Thoracic aorta (tissue), 2 donors: ENCODE measurements around the gene GDPD3. TPM values are rescaled to one million over a fixed set of nuclear protein-coding genes. Genes with fewer than 3 reads are reported as not detected.

Source experiments
- ATAC-seq: fragments of 150-250 bp; one replicate; pipeline ENCODE4 v1.8.0; 2017; ENCODE audit warnings: low read depth; ENCODE audit not compliant: insufficient number of reproducible peaks, low FRiP score
- DNase-seq: peaks from one replicate; pipeline ENCODE4 v3.0.0-alpha.2; 2020; ENCODE audit warnings: low spot score
- H3K27ac ChIP-seq, 2 donors: fragments of 200-600 bp; sonication (generic); 1 replicate in 1 of 2; 2 replicates in 1 of 2; pipeline ENCODE4 v1.5.1; 2016; ENCODE audit warnings: mild to moderate bottlenecking in 2 of 2, moderate library complexity in 2 of 2
- H3K27me3 ChIP-seq: fragments of 200-600 bp; sonication (generic); replicated peaks from 2 replicates; pipeline ENCODE4 v1.6.0; 2016; ENCODE audit warnings: mild to moderate bottlenecking; ENCODE audit not compliant: insufficient read depth
- H3K36me3 ChIP-seq: fragments of 200-600 bp; sonication (generic); one replicate; pipeline ENCODE4 v1.5.1; 2016
- H3K4me1 ChIP-seq, 2 donors: fragments of 200-600 bp; sonication (generic); 1 replicate in 1 of 2; 2 replicates in 1 of 2; pipeline versions ENCODE4 v1.5.1 to v1.6.0; 2016; ENCODE audit warnings: low read depth in 2 of 2, mild to moderate bottlenecking in 1 of 2; ENCODE audit not compliant: control insufficient read depth in 1 of 2
- H3K4me3 ChIP-seq: fragments of 200-600 bp; sonication (generic); 2 replicates; pipeline ENCODE4 v1.5.1; 2016; ENCODE audit warnings: mild to moderate bottlenecking
- H3K9me3 ChIP-seq: fragments of 200-600 bp; sonication (generic); 2 replicates; pipeline ENCODE4 v1.5.1; 2016
- CTCF ChIP-seq: fragments of 200-600 bp; sonication (generic); IDR thresholded peaks from one replicate; pipeline ENCODE4 v1.5.1; 2019; ENCODE audit warnings: antibody characterized with exemption
- total RNA-seq, 2 donors: library from RNA; depleted of rRNA; stranded (reverse); fragments of >200 nt; gene quantifications; one replicate each; pipeline versions ENCODE4 v1.1.0 to v1.2.3, GENCODE V29; 2016

GDPD3 gene
- total RNA-seq, 2 donors from 2014 or later: 4.6 to 6.0 TPM

GRCh38 chr16:30088832-30089624 lies 24.3 kb downstream of the GDPD3 start:
- Histone ChIP-seq H3K27me3 (no peaks in the 10 kb centered on the region), H3K27ac (no peak overlapping the region), H3K4me3 (no peak overlapping the region), H3K36me3 (peaks cover 19% of the 10 kb centered on the region), H3K9me3 (no peaks in the 10 kb centered on the region), H3K4me1 (peaks cover 15 to 32% of the 10 kb centered on the region in 2 donors)
- ATAC-seq: no peak
- TF ChIP-seq CTCF: no peak
- DNase-seq: no peak

GRCh38 chr16:30088237-30088831 lies 25.0 kb downstream of the GDPD3 start:
- DNase-seq: no peak
- no peaks in the 10 kb centered on the region for H3K9me3 ChIP-seq
- H3K4me1 ChIP-seq: peaks cover 14 to 25% of the 10 kb centered on the region in 2 donors
- TF ChIP-seq CTCF: no peak
- ATAC-seq: no peak
- no peaks in the 10 kb centered on the region for H3K27me3 ChIP-seq
- no peak overlapping the region for H3K27ac ChIP-seq
- peaks cover 21% of the 10 kb centered on the region for H3K36me3 ChIP-seq
- H3K4me3 ChIP-seq: no peak overlapping the region

GRCh38 chr16:30087181-30087898 lies 26.0 kb downstream of the GDPD3 start:
- Histone ChIP-seq H3K27me3 (no peaks in the 10 kb centered on the region), H3K9me3 (no peaks in the 10 kb centered on the region), H3K4me3 (no peak overlapping the region), H3K4me1 (peaks cover 4 to 15% of the 10 kb centered on the region in 2 donors), H3K27ac (no peak overlapping the region), H3K36me3 (peaks cover 30% of the 10 kb centered on the region)
- ATAC-seq: no peak
- TF ChIP-seq CTCF: no peak
- no peak for DNase-seq

- Histone ChIP-seq H3K36me3 (peaks cover 33% of the 10 kb centered on the region), H3K27me3 (no peaks in the 10 kb centered on the region), H3K4me3 (no peak overlapping the region), H3K9me3 (no peaks in the 10 kb centered on the region), H3K4me1 (peaks cover 2 to 10% of the 10 kb centered on the region in 2 donors), H3K27ac (no peak overlapping the region)
- no peak for ATAC-seq
- no peak for TF ChIP-seq CTCF
- no peak for DNase-seq
Measured at GRCh38 chr16:30086291-30087140, 26.8 kb downstream of the GDPD3 start.
